Stimulated activated naive CD4-positive, alpha-beta T cell (primary cell): ENCODE results near the gene FAM174B.
"Not testable (repeated sequence)": the region's sequence is repeated elsewhere in the genome, so short reads cannot be mapped to it uniquely, and the experiment has no call there.

ENCODE experiments used
- DNase-seq, 6 experiments: peaks; one replicate each; lab custom pipeline; 2025; lab: John Stamatoyannopoulos, UW

The FAM174B gene

GRCh38 chr15:92617549-92618520 is 37.7 kb downstream of the FAM174B start:
- no peak for DNase-seq

- DNase-seq: no peak
These were observed 38.7 kb downstream of the FAM174B start for GRCh38 chr15:92616621-92617548.

- no peak for DNase-seq
These were observed 40.5 kb downstream of the FAM174B start for GRCh38 chr15:92614791-92615785.

GRCh38 chr15:92614301-92614700 is 41.3 kb downstream of the FAM174B start:
- no peak for DNase-seq

- DNase-seq: no peak
These were observed 41.7 kb downstream of the FAM174B start for GRCh38 chr15:92613841-92614240.

- DNase-seq: no peak
These were observed 42.7 kb downstream of the FAM174B start for GRCh38 chr15:92612891-92613290.

- no peak for DNase-seq
These were observed 43.4 kb downstream of the FAM174B start for GRCh38 chr15:92611995-92612745.

GRCh38 chr15:92611150-92611549 is 44.4 kb downstream of the FAM174B start:
- no peak for DNase-seq

GRCh38 chr15:92610101-92610520 is 45.5 kb downstream of the FAM174B start:
- no peak for DNase-seq

- no peak for DNase-seq
These were observed 46.5 kb downstream of the FAM174B start for GRCh38 chr15:92608866-92609700.

- DNase-seq: not testable (repeated sequence)
These were observed 48.8 kb downstream of the FAM174B start for GRCh38 chr15:92606836-92607150.

GRCh38 chr15:92606126-92606835 is 49.3 kb downstream of the FAM174B start:
- DNase-seq: no peak

- no peak for DNase-seq
These were observed 50.2 kb downstream of the FAM174B start for GRCh38 chr15:92605225-92605944.

- no peak for DNase-seq
These were observed 51.7 kb downstream of the FAM174B start for GRCh38 chr15:92603743-92604470.

- DNase-seq: no peak
These were observed 52.3 kb downstream of the FAM174B start for GRCh38 chr15:92603278-92603677.

- no peak for DNase-seq
These were observed 53.3 kb downstream of the FAM174B start for GRCh38 chr15:92602267-92602593.

- DNase-seq: no peak
These were observed 53.8 kb downstream of the FAM174B start for GRCh38 chr15:92601592-92602266.
